WTC11 (cell line): ENCODE data around the gene RASSF9.

Experiments
- FOXP4 ChIP-seq: sonication (generic); formaldehyde crosslinking; IDR thresholded peaks from 2 replicates; pipeline ENCODE4 v1.8.0; 2022; ENCODE audit warnings: mild to moderate bottlenecking, missing genetic modification reagents
- SP1 ChIP-seq: sonication (generic); formaldehyde crosslinking; conservative IDR thresholded peaks from 2 replicates; pipeline ENCODE4 v1.8.1; 2022; ENCODE audit warnings: missing genetic modification reagents

GRCh38 chr12:85805654-85806053 is 30.6 kb downstream of the RASSF9 start:
- TF ChIP-seq FOXP4 (CRISPR knock-in tag), result no peak
- TF ChIP-seq SP1, result no peak
